Keratinocyte (primary cell): ENCODE data around the gene SEC63. TPM values are rescaled to one million over a fixed set of nuclear protein-coding genes. Genes with fewer than 3 reads are reported as not detected.

ENCODE experiments used
- DNase-seq: peaks from one replicate; pipeline ENCODE4 v3.0.0-alpha.2; 2011; ENCODE audit warnings: low read depth, missing footprints, low spot score
- FAIRE-seq: peaks from 2 replicates; lab custom pipeline; 2011; peaks lifted over from hg19 to GRCh38; lab: Jason Lieb, UNC
- H2AFZ ChIP-seq: 2 replicates; pipeline ENCODE4 v1.6.0; 2012; ENCODE audit warnings: low read length, control low read depth, inconsistent platforms; ENCODE audit not compliant: control insufficient read depth
- H3K27ac ChIP-seq: 2 replicates; pipeline ENCODE4 v1.5.1; 2011; ENCODE audit warnings: low read length; ENCODE audit not compliant: control insufficient read depth, insufficient read depth
- H3K27me3 ChIP-seq: 3 replicates; pipeline ENCODE4 v1.6.0; 2011; ENCODE audit warnings: low read length; ENCODE audit not compliant: control insufficient read depth, insufficient read depth; ENCODE audit errors: extremely low read depth
- H3K36me3 ChIP-seq, 2 experiments: 2 replicates in 1 of 2; 3 replicates in 1 of 2; pipeline ENCODE4 v1.5.1; 2011; ENCODE audit warnings: low read length in 2 of 2, mild to moderate bottlenecking in 1 of 2; ENCODE audit not compliant: control insufficient read depth in 2 of 2, insufficient read depth in 2 of 2; ENCODE audit errors: extremely low read depth in 1 of 2
- H3K4me1 ChIP-seq: 3 replicates; pipeline ENCODE4 v1.5.1; 2011; ENCODE audit warnings: low read length; ENCODE audit not compliant: control insufficient read depth, insufficient read depth; ENCODE audit errors: extremely low read depth
- H3K4me2 ChIP-seq: 3 replicates; pipeline ENCODE4 v1.6.0; 2011; ENCODE audit warnings: low read depth, low read length; ENCODE audit not compliant: control insufficient read depth, insufficient read depth; ENCODE audit errors: extremely low read depth
- H3K4me3 ChIP-seq, 3 experiments: fragments of 200-600 bp in 1 of 3; sonication (generic) in 1 of 3; 2 replicates in 2 of 3; 3 replicates in 1 of 3; pipeline ENCODE4 v1.5.1; 2011 to 2016; ENCODE audit warnings: low read length in 3 of 3, mild to moderate bottlenecking in 3 of 3, control low read depth in 2 of 3, inconsistent platforms in 1 of 3, low read depth in 1 of 3, mixed read lengths in 1 of 3, mixed run types in 1 of 3, moderate library complexity in 1 of 3; ENCODE audit not compliant: control insufficient read depth in 2 of 3, insufficient read depth in 2 of 3; ENCODE audit errors: extremely low read depth in 1 of 3
- H3K79me2 ChIP-seq: 2 replicates; pipeline ENCODE4 v1.6.0; 2012; ENCODE audit warnings: low read length; ENCODE audit not compliant: control insufficient read depth, insufficient read depth
- H3K9ac ChIP-seq: 3 replicates; pipeline ENCODE4 v1.6.0; 2011; ENCODE audit warnings: low read length; ENCODE audit not compliant: control insufficient read depth, insufficient read depth; ENCODE audit errors: extremely low read depth
- H3K9me1 ChIP-seq: 3 replicates; pipeline ENCODE4 v1.6.0; 2011; ENCODE audit warnings: low read length; ENCODE audit not compliant: control insufficient read depth, insufficient read depth; ENCODE audit errors: extremely low read depth
- H3K9me3 ChIP-seq: 2 replicates; pipeline ENCODE4 v1.5.1; 2012; ENCODE audit warnings: low read depth, low read length; ENCODE audit not compliant: control insufficient read depth
- H4K20me1 ChIP-seq: 3 replicates; pipeline ENCODE4 v1.6.0; 2011; ENCODE audit warnings: low read length; ENCODE audit not compliant: control insufficient read depth, insufficient read depth; ENCODE audit errors: extremely low read depth
- EZH2 ChIP-seq: IDR thresholded peaks from one replicate; pipeline ENCODE4 v1.6.1; 2012; ENCODE audit warnings: inconsistent platforms, mild to moderate bottlenecking, low read length, moderate library complexity
- dilution Hi-C: fragments of 300-500 bp; cut with MboI; formaldehyde crosslinking; loops from one replicate; pipeline ENCODE4 v1.7.0; 2020; ENCODE audit warnings: low sequenced_read_pairs; ENCODE audit not compliant: extremely low pct_ligation_motif_present
- polyA plus RNA-seq, 5 experiments: library from polyadenylated mRNA; depleted of rRNA in 3 of 5; stranded (reverse) in 3 of 5; stranded (forward) in 1 of 5; unstranded in 1 of 5; fragments of >200 nt; gene quantifications; 1 replicate in 1 of 5; 2 replicates in 3 of 5; 3 replicates in 1 of 5; pipeline versions ENCODE4 v1.2.1 to v1.2.3, GENCODE V29; 2011 to 2012; ENCODE audit warnings: missing spikeins in 2 of 5, low read depth in 1 of 5, low replicate concordance in 1 of 5
- TF ChIP-seq, protein P1 (sequence below), 3 experiments: IDR thresholded peaks in 1 of 3; conservative IDR thresholded peaks in 1 of 3; optimal IDR thresholded peaks in 1 of 3; 2 replicates in 2 of 3; 3 replicates in 1 of 3; pipeline versions ENCODE3 to v1.5.1; 2011; ENCODE audit warnings: low read length in 3 of 3, mild to moderate bottlenecking in 3 of 3, moderate library complexity in 2 of 3, control low read depth in 1 of 3, inconsistent platforms in 1 of 3; ENCODE audit not compliant: insufficient read depth in 2 of 3; ENCODE audit errors: extremely low read depth in 1 of 3

SEC63 gene
- polyA plus RNA-seq, 1 donor (not counting 4 experiments of a cell fraction or from before 2014, with no cell fraction given): 91.4 TPM

DNA sequence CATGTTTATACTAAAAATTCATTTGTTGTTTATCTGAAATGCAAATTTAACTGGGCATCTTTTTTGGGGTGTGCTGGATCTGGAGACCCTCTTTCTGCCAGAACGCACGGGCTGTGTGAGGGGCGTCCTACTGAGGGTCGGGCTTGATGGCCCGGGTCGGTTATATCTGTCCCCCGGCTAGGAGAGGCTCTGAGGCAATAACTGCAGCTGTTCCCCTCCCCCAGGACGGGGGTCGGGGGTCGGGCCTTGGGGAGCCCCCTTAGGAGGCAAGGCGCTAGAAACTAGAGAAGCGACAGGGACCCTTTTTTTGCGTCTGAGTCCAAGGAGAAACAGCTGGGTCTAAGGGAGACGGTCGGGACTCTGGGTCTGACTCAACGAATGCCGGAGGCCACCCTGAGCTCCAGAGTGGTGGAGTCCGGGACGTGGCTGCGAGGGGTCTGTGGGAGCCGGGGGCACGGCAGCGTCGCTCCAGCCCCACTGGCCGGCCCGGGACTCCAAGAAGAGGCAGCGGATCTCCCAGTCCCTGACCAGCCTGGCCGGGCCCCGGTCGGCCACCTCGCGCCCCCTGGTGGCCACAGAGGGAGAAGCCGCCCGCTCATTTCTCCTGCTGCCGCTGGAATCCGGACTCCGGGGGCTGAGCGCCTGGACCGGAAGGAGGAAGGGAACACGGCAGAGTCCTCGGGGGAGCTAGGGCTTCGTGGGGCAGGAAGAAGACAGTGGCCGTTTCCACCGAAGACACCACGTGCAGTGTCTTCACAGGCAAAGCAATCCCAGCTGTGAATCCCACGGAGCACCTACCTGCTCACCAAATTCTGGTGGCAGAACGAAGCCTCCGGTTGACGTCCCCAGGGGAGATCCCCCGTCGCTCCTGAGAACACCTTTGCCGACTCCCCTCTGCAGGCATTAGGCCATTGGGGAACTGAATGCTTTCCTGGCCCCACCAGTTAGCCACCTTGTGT, 109.9 kb downstream of the SEC63 start:
- peak overlapping the region; percentile 100 for H2AFZ ChIP-seq
- H3K9me3 ChIP-seq: no peaks in the 10 kb centered on the region
- FAIRE-seq (no peak), DNase-seq (peak; percentile 9)
- no peaks in the 10 kb centered on the region for H3K9me1 ChIP-seq
- H3K4me1 ChIP-seq: peaks cover 6% of the 10 kb centered on the region
- H3K79me2 ChIP-seq: no peaks in the 10 kb centered on the region
- H3K4me2 ChIP-seq: peak overlapping the region; percentile 99
- no peak overlapping the region for H3K27ac ChIP-seq
- H3K4me3 ChIP-seq: peak overlapping the region; percentile 31 to 77 (median 67)
- H3K27me3 ChIP-seq: peaks cover 13% of the 10 kb centered on the region
- no peaks in the 10 kb centered on the region for H4K20me1 ChIP-seq
- dilution Hi-C loops: no loop called here
- TF ChIP-seq, protein P1, sequence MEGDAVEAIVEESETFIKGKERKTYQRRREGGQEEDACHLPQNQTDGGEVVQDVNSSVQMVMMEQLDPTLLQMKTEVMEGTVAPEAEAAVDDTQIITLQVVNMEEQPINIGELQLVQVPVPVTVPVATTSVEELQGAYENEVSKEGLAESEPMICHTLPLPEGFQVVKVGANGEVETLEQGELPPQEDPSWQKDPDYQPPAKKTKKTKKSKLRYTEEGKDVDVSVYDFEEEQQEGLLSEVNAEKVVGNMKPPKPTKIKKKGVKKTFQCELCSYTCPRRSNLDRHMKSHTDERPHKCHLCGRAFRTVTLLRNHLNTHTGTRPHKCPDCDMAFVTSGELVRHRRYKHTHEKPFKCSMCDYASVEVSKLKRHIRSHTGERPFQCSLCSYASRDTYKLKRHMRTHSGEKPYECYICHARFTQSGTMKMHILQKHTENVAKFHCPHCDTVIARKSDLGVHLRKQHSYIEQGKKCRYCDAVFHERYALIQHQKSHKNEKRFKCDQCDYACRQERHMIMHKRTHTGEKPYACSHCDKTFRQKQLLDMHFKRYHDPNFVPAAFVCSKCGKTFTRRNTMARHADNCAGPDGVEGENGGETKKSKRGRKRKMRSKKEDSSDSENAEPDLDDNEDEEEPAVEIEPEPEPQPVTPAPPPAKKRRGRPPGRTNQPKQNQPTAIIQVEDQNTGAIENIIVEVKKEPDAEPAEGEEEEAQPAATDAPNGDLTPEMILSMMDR (optimal IDR thresholded peaks at IDR 0.05 in 1 of 3, IDR thresholded peaks at IDR 0.05 in 1 of 3, conservative IDR thresholded peaks at IDR 0.05 in 1 of 3; ENCODE audit: extremely low read depth in 1 of 3, insufficient read depth in 2 of 3, low read length in 3 of 3): peak; percentile 73 to 98 (median 79)
- TF ChIP-seq EZH2: no peak
- no peaks in the 10 kb centered on the region for H3K36me3 ChIP-seq
- H3K9ac ChIP-seq: peak overlapping the region; percentile 60

DNA sequence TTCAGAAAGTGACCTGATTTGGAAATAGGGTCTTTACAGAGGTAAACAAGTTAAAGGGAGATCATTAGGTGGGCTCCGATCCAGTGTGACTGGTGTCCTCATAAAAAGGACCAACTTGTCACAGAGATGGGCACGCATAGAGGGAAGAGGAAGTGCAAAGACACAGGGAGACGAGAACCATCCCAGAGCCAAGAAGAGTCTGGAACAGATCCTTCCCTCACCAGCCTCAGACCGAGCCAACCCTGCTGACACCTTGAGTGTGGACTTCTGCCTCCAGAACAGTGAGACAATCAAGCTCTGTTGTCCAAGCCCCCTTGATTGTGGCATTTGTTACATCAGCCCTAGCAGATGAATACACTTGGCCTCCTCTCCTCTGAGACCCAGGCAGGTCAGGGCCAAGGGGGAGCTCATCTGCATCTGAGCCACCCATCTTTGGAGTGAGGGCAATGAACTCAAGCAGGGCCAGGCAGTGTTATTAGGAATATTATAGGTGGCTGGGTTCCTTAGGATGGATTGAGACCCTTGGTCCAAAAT, 111.7 kb downstream of the SEC63 start:
- Histone ChIP-seq H3K9me3 (no peaks in the 10 kb centered on the region), H3K4me1 (peaks cover 6% of the 10 kb centered on the region), H3K9ac (no peak overlapping the region), H3K27ac (no peak overlapping the region), H3K27me3 (peaks cover 13% of the 10 kb centered on the region), H2AFZ (no peak overlapping the region), H3K36me3 (no peaks in the 10 kb centered on the region), H3K9me1 (no peaks in the 10 kb centered on the region), H3K4me3 (no peak overlapping the region), H3K79me2 (no peaks in the 10 kb centered on the region), H4K20me1 (no peaks in the 10 kb centered on the region), H3K4me2 (no peak overlapping the region)
- no peak for TF ChIP-seq EZH2
- TF ChIP-seq, protein P1 (optimal IDR thresholded peaks at IDR 0.05 in 1 of 3, IDR thresholded peaks at IDR 0.05 in 1 of 3, conservative IDR thresholded peaks at IDR 0.05 in 1 of 3; ENCODE audit: extremely low read depth in 1 of 3, insufficient read depth in 2 of 3, low read length in 3 of 3): no peak
- no peak for DNase-seq
- FAIRE-seq: no peak
- dilution Hi-C loops: no loop called here
